Kidney epithelial cell (primary cell): ENCODE data around the gene KIAA0825. TPM values are rescaled to one million over a fixed set of nuclear protein-coding genes. Genes with fewer than 3 reads are reported as not detected.

Source experiments
- DNase-seq: peaks from one replicate; pipeline ENCODE4 v3.0.0-alpha.2; 2010; ENCODE audit warnings: low read depth
- H3K27me3 ChIP-seq: 2 replicates; pipeline ENCODE4 v1.6.0; 2011; ENCODE audit warnings: low read length; ENCODE audit not compliant: control insufficient read depth, insufficient read depth
- H3K36me3 ChIP-seq: 2 replicates; pipeline ENCODE4 v1.5.1; 2011; ENCODE audit warnings: low read length; ENCODE audit not compliant: control insufficient read depth, insufficient read depth
- H3K4me3 ChIP-seq: 2 replicates; pipeline ENCODE4 v1.5.1; 2011; ENCODE audit warnings: low read depth, mild to moderate bottlenecking, control low read depth, low read length
- CTCF ChIP-seq: IDR thresholded peaks from 2 replicates; pipeline ENCODE4 v1.5.1; 2011; ENCODE audit warnings: mild to moderate bottlenecking, moderate library complexity, low read length, control low read depth, inconsistent platforms; ENCODE audit not compliant: insufficient read depth, poor library complexity, severe bottlenecking
- total RNA-seq: library from RNA; depleted of rRNA; stranded (reverse); fragments of >200 nt; gene quantifications from 2 replicates; pipeline ENCODE4 v1.2.3, GENCODE V29; 2015

KIAA0825 gene
- total RNA-seq, 1 donor from 2014 or later = 2.7 TPM

GRCh38 chr5:94374336-94374735, 244.1 kb downstream of the KIAA0825 start:
- no peak for DNase-seq
- Histone ChIP-seq H3K4me3 (no peak overlapping the region), H3K36me3 (no peaks in the 10 kb centered on the region), H3K27me3 (no peaks in the 10 kb centered on the region)
- no peak for TF ChIP-seq CTCF

GRCh38 chr5:94367900-94368299, 250.5 kb downstream of the KIAA0825 start:
- no peaks in the 10 kb centered on the region for H3K27me3 ChIP-seq
- TF ChIP-seq CTCF = no peak
- no peak for DNase-seq
- H3K4me3 ChIP-seq = no peak overlapping the region
- no peaks in the 10 kb centered on the region for H3K36me3 ChIP-seq

- Histone ChIP-seq H3K27me3 (no peaks in the 10 kb centered on the region), H3K36me3 (no peaks in the 10 kb centered on the region), H3K4me3 (no peak overlapping the region)
- no peak for TF ChIP-seq CTCF
- DNase-seq = no peak
These were observed 251.6 kb downstream of the KIAA0825 start for GRCh38 chr5:94366811-94367210.

GRCh38 chr5:94362857-94363256, 255.5 kb downstream of the KIAA0825 start:
- H3K4me3 ChIP-seq = no peak overlapping the region
- H3K36me3 ChIP-seq = no peaks in the 10 kb centered on the region
- no peak for DNase-seq
- no peaks in the 10 kb centered on the region for H3K27me3 ChIP-seq
- TF ChIP-seq CTCF = no peak

- no peak for TF ChIP-seq CTCF
These were observed 256.3 kb downstream of the KIAA0825 start for GRCh38 chr5:94361832-94362796.

More at GRCh38 chr5:94361832-94362796, 256.3 kb downstream of the KIAA0825 start:
- H3K27me3 ChIP-seq = no peaks in the 10 kb centered on the region
- no peaks in the 10 kb centered on the region for H3K36me3 ChIP-seq
- no peak overlapping the region for H3K4me3 ChIP-seq
- DNase-seq = no peak
